ENCODE data around the gene PLXNC1. TPM values are rescaled to one million over a fixed set of nuclear protein-coding genes. Genes with fewer than 3 reads are reported as not detected.

The PLXNC1 gene
- total RNA-seq, 1 donor from 2014 or later: 14.2 TPM

DNA sequence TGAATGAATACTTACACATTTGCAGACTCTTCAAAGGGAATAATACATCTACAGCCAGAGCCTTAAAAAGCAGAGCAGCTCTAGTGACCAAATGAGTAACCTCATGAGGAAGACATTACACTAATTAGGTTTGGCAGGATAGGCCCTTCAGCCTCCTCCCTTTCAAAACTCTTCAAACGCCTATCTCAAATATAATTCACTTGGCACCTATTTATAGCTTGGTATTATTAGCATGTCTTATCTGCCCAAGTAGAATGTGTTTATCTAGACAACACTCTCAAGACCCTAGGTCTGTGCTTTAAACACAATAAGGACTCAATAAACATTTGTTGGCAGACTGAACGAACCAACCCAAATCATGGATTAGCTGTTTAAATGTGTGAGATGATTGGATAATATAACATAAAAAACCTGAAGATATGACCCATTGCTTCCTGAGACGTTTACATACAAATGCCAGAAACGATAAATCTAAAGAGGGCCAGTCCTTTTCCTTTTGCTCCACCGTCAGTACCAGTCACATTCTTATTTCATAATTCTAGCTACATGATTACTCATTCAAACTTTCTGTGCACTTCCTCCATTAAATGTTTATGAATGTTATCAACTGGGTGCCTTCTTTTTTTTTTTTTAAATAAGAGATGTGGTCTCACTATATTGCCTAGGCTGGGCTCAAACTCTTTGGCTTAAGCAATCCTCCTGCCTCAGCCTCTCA lies 188.0 kb downstream of the PLXNC1 start:
- Histone ChIP-seq H3K4me1 (no peaks in the 10 kb centered on the region), H3K27ac (no peak overlapping the region), H3K36me3 (no peaks in the 10 kb centered on the region), H3K4me3 (no peak overlapping the region), H3K9me3 (no peaks in the 10 kb centered on the region), H3K27me3 (no peaks in the 10 kb centered on the region)
- no peak for DNase-seq (ENCODE audit: extremely low spot score in 2 of 2)
- intact Hi-C loops (cut with DNase I): no loop called here
- TF ChIP-seq POLR2A (IDR thresholded peaks at IDR 0.05) (no peak), POLR2AphosphoS5 (IDR thresholded peaks at IDR 0.05; ENCODE audit: insufficient read depth in 1 of 2, low read depth in 1 of 2) (no peak)
- TF ChIP-seq, protein P1, sequence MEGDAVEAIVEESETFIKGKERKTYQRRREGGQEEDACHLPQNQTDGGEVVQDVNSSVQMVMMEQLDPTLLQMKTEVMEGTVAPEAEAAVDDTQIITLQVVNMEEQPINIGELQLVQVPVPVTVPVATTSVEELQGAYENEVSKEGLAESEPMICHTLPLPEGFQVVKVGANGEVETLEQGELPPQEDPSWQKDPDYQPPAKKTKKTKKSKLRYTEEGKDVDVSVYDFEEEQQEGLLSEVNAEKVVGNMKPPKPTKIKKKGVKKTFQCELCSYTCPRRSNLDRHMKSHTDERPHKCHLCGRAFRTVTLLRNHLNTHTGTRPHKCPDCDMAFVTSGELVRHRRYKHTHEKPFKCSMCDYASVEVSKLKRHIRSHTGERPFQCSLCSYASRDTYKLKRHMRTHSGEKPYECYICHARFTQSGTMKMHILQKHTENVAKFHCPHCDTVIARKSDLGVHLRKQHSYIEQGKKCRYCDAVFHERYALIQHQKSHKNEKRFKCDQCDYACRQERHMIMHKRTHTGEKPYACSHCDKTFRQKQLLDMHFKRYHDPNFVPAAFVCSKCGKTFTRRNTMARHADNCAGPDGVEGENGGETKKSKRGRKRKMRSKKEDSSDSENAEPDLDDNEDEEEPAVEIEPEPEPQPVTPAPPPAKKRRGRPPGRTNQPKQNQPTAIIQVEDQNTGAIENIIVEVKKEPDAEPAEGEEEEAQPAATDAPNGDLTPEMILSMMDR (IDR thresholded peaks at IDR 0.05): no peak

DNA sequence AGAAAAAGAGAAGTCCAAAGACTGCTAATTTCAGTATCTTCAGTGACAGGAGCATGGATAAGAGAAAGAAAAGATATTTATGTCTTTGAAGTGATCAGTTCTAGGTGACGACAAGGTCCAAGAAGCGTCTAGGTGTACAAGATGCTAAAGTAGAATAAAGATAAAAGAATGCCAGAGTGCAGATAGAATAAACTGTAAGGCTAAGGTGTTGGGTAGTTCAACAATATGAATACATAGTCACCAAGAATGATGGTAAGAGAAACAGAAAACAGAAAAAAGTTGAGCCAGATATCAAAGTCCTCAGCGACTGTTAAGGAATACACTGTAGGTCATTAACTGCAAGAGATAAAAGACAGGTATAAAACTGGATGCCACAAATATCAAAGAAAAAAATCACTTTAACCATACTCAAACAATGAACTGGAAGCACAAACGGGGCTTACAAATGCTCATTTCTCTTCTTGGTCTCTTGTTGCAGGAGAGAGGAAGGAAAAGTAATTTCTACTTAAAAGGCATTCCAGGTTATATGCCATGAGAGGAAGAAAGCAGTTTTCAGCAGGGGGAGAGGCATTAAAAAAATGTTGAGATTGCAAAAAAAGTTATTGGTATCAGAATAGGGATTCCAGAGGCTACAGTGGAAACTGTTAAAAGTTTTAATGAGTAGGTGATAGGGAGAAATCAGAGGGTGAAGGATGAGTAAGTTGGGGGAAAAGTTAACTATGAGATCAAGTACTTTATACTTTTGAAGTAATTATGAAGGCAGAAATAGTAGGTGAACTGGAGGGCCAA lies 189.8 kb downstream of the PLXNC1 start:
- H3K4me1 ChIP-seq: no peaks in the 10 kb centered on the region
- no peak overlapping the region for H3K27ac ChIP-seq
- TF ChIP-seq POLR2A (IDR thresholded peaks at IDR 0.05): no peak
- no peak for TF ChIP-seq POLR2AphosphoS5 (IDR thresholded peaks at IDR 0.05; ENCODE audit: insufficient read depth in 1 of 2, low read depth in 1 of 2)
- TF ChIP-seq, protein P1 (IDR thresholded peaks at IDR 0.05): no peak
- H3K27me3 ChIP-seq: no peaks in the 10 kb centered on the region
- intact Hi-C loops (cut with DNase I): no loop called here
- H3K4me3 ChIP-seq: no peak overlapping the region
- no peaks in the 10 kb centered on the region for H3K9me3 ChIP-seq
- no peak for DNase-seq (ENCODE audit: extremely low spot score in 2 of 2)
- H3K36me3 ChIP-seq: no peaks in the 10 kb centered on the region

DNA sequence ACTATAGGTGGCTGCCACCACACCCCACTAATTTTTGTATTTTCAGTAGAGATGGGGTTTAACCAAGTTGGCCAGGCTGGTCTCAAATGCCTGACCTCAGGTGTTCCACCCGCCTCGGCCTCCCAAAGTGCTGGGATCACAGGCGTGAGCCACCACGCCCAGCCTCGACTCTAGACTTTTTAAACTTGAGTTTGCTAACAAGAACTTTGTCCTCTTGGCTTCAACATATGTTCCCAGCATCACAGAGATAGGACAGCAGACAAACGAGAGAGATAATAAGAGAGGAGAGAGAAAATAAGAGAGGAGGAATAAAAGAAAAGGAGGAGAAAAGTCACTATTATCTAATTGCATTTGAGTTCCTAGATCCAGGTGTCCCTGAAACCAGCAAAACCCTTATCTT lies 192.2 kb downstream of the PLXNC1 start:
- intact Hi-C loops (cut with DNase I): no loop called here
- no peak for DNase-seq (ENCODE audit: extremely low spot score in 2 of 2)

DNA sequence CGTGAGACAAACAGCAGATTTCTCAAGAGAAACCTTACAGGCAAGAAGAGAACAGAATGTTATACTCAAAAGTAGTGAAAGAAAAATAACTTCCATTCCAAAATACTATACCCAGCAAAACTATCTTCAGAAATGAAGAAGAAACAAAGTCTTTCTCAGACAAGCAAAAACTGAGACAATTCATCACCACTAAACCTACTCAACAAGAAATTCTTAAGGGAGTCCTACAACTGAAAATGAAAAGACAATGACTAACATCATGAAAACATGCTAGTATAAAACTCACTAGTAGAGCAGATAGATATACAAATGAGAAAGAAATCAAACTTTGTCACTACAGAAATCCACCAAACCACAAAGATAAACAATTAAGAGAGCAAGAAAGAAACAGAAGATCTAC lies 204.8 kb downstream of the PLXNC1 start:
- Histone ChIP-seq H3K36me3 (peaks cover 0 to 6% of the 10 kb centered on the region in 2 donors), H3K27ac (no peak overlapping the region), H3K4me1 (no peaks in the 10 kb centered on the region), H3K9me3 (peaks cover 15% of the 10 kb centered on the region), H3K27me3 (no peaks in the 10 kb centered on the region), H3K4me3 (no peak overlapping the region)
- no peak for DNase-seq (ENCODE audit: extremely low spot score in 2 of 2)
- TF ChIP-seq, protein P1 (IDR thresholded peaks at IDR 0.05): no peak
- TF ChIP-seq POLR2A (IDR thresholded peaks at IDR 0.05) (no peak), POLR2AphosphoS5 (IDR thresholded peaks at IDR 0.05; ENCODE audit: insufficient read depth in 1 of 2, low read depth in 1 of 2) (no peak)
- intact Hi-C loops (cut with DNase I): no loop called here

More for the DNA sequence above, 192.2 kb downstream of the PLXNC1 start:
- H3K36me3 ChIP-seq: no peaks in the 10 kb centered on the region
- H3K4me3 ChIP-seq: no peak overlapping the region
- no peaks in the 10 kb centered on the region for H3K27me3 ChIP-seq
- H3K27ac ChIP-seq: no peak overlapping the region
- no peaks in the 10 kb centered on the region for H3K9me3 ChIP-seq
- H3K4me1 ChIP-seq: no peaks in the 10 kb centered on the region
- TF ChIP-seq POLR2AphosphoS5 (IDR thresholded peaks at IDR 0.05; ENCODE audit: insufficient read depth in 1 of 2, low read depth in 1 of 2): no peak
- no peak for TF ChIP-seq POLR2A (IDR thresholded peaks at IDR 0.05)
- TF ChIP-seq, protein P1 (IDR thresholded peaks at IDR 0.05): no peak
